Measurements from ENCODE around the gene IFT57. TPM values are rescaled to one million over a fixed set of nuclear protein-coding genes. Genes with fewer than 3 reads are reported as not detected.

Gene IFT57
- total RNA-seq, 1 experiment from 2014 or later = 32.1 TPM

- peaks cover 12% of the 10 kb centered on the region for H3K4me1 Mint-ChIP-seq
- TF ChIP-seq, protein P1, sequence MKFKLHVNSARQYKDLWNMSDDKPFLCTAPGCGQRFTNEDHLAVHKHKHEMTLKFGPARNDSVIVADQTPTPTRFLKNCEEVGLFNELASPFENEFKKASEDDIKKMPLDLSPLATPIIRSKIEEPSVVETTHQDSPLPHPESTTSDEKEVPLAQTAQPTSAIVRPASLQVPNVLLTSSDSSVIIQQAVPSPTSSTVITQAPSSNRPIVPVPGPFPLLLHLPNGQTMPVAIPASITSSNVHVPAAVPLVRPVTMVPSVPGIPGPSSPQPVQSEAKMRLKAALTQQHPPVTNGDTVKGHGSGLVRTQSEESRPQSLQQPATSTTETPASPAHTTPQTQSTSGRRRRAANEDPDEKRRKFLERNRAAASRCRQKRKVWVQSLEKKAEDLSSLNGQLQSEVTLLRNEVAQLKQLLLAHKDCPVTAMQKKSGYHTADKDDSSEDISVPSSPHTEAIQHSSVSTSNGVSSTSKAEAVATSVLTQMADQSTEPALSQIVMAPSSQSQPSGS (CRISPR knock-in tag; IDR thresholded peaks at IDR 0.05; ENCODE audit: borderline replicate concordance, low read depth) = no peak
- TF ChIP-seq, protein P2, sequence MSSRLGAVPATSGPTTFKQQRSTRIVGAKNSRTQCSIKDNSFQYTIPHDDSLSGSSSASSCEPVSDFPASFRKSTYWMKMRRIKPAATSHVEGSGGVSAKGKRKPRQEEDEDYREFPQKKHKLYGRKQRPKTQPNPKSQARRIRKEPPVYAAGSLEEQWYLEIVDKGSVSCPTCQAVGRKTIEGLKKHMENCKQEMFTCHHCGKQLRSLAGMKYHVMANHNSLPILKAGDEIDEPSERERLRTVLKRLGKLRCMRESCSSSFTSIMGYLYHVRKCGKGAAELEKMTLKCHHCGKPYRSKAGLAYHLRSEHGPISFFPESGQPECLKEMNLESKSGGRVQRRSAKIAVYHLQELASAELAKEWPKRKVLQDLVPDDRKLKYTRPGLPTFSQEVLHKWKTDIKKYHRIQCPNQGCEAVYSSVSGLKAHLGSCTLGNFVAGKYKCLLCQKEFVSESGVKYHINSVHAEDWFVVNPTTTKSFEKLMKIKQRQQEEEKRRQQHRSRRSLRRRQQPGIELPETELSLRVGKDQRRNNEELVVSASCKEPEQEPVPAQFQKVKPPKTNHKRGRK (CRISPR knock-in tag; IDR thresholded peaks at IDR 0.05; ENCODE audit: borderline replicate concordance) = no peak
- TF ChIP-seq E2F1 (CRISPR knock-in tag; IDR thresholded peaks at IDR 0.05) (no peak), ZNF281 (CRISPR knock-in tag; IDR thresholded peaks at IDR 0.05) (no peak), TEAD1 (CRISPR knock-in tag; IDR thresholded peaks at IDR 0.05) (no peak), ZNF232 (CRISPR knock-in tag; IDR thresholded peaks at IDR 0.05) (no peak), ZSCAN18 (CRISPR knock-in tag; IDR thresholded peaks at IDR 0.05) (no peak), ATF6 (CRISPR knock-in tag; IDR thresholded peaks at IDR 0.05) (no peak), TCF7 (CRISPR knock-in tag; IDR thresholded peaks at IDR 0.05; ENCODE audit: low read depth) (no peak), ZNF263 (CRISPR knock-in tag; IDR thresholded peaks at IDR 0.05; ENCODE audit: low read depth) (no peak), SP1 (CRISPR knock-in tag; conservative IDR thresholded peaks at IDR 0.05) (no peak), CBFB (CRISPR knock-in tag; IDR thresholded peaks at IDR 0.05; ENCODE audit: low read depth) (no peak)
- TF ChIP-seq, protein P3, sequence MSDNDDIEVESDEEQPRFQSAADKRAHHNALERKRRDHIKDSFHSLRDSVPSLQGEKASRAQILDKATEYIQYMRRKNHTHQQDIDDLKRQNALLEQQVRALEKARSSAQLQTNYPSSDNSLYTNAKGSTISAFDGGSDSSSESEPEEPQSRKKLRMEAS (CRISPR knock-in tag; IDR thresholded peaks at IDR 0.05) = no peak
- ChIA-PET CTCF (interaction anchor here (1.7 kb wide), 1 partner anchor 120 kb away, joined by 6 read pairs; no protein-coding TSS in a partner anchor), POLR2A (no interaction called here)
- DNase-seq (ENCODE audit: low spot score) (no peak), ATAC-seq (no peak)
- H3K4me3 Mint-ChIP-seq = no peak overlapping the region
- no peak overlapping the region for H3K27ac Mint-ChIP-seq
- no peaks in the 10 kb centered on the region for H3K36me3 Mint-ChIP-seq
- no peaks in the 10 kb centered on the region for H3K9me3 Mint-ChIP-seq
- H3K27me3 Mint-ChIP-seq (ENCODE audit: low read depth) = no peaks in the 10 kb centered on the region
Observed at GRCh38 chr3:108202080-108202479, 20.1 kb downstream of the IFT57 start.

GRCh38 chr3:108201258-108201657 lies 21.0 kb downstream of the IFT57 start:
- H3K27ac Mint-ChIP-seq = no peak overlapping the region
- DNase-seq (ENCODE audit: low spot score) (no peak), ATAC-seq (no peak)
- ChIA-PET CTCF (no interaction called here), POLR2A (no interaction called here)
- H3K4me1 Mint-ChIP-seq = peaks cover 12% of the 10 kb centered on the region
- no peaks in the 10 kb centered on the region for H3K27me3 Mint-ChIP-seq (ENCODE audit: low read depth)
- TF ChIP-seq RORB (CRISPR knock-in tag; IDR thresholded peaks at IDR 0.05) (no peak), FOXP1 (CRISPR knock-in tag; IDR thresholded peaks at IDR 0.05; ENCODE audit: borderline replicate concordance) (no peak), JAZF1 (CRISPR knock-in tag; IDR thresholded peaks at IDR 0.05) (no peak), CBFB (CRISPR knock-in tag; IDR thresholded peaks at IDR 0.05; ENCODE audit: low read depth) (no peak), SMAD3 (CRISPR knock-in tag; IDR thresholded peaks at IDR 0.05; ENCODE audit: borderline replicate concordance) (no peak), GTF2I (CRISPR knock-in tag; conservative IDR thresholded peaks at IDR 0.05) (no peak)
- no peaks in the 10 kb centered on the region for H3K9me3 Mint-ChIP-seq
- no peak overlapping the region for H3K4me3 Mint-ChIP-seq
- H3K36me3 Mint-ChIP-seq = no peaks in the 10 kb centered on the region
